GM10266 (cell line): Measurements from ENCODE around the gene TRIP13.

ENCODE experiments used
- DNase-seq: peaks from one replicate; pipeline ENCODE4 v3.0.0; 2012; ENCODE audit errors: extremely low spot score
- CTCF ChIP-seq: IDR thresholded peaks from 2 replicates; pipeline ENCODE4 v1.5.1; 2012; ENCODE audit warnings: mild to moderate bottlenecking, low read depth; ENCODE audit not compliant: control insufficient read depth, insufficient read depth; ENCODE audit errors: missing control alignments

TRIP13 gene

GRCh38 chr5:962801-963200 lies 70.1 kb downstream of the TRIP13 start:
- DNase-seq: no peak
- TF ChIP-seq CTCF: no peak

- TF ChIP-seq CTCF: no peak
- no peak for DNase-seq
These were observed 70.6 kb downstream of the TRIP13 start for GRCh38 chr5:963310-963672.

DNA sequence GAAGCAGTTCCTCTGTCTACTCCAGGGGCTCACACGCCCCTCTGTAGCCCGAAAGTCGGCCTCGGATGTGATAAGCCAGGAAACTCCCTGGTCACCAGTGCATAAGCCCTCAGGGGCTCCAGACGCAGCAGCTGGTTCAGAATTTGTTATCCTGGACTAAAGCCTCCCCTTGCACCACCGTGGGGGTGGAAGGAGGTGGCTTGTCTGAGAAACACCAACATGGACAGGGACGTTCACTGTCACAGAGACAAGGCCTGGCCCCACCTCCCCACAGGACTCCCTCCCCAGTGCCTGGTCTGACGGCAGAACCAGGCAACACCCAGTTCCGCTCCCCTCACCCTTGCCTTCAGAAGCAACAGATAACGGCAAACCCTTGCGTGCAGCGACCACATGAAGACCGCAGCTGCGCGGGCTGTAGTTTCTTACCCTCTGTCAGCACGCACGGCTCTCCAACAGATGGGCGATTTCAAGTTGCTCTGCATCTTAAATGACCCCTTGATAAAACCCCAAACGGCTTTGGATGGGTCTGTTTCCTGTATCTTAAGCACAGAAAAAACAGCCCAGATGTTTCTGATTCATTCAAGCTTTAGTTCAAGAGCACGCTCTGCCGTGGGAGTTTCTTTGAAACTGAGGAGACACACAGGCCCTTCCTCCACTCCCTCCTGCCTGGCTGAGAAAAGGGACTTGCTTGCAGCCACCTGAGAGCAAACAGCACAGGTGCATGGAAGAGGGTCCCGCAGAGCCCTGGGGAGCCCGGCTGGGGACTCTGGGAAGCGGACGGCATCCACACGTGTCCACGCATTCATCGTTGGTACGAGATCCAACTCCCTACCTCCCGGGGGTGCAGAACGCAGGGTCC lies 71.2 kb downstream of the TRIP13 start:
- no peak for DNase-seq
- TF ChIP-seq CTCF: no peak

DNA sequence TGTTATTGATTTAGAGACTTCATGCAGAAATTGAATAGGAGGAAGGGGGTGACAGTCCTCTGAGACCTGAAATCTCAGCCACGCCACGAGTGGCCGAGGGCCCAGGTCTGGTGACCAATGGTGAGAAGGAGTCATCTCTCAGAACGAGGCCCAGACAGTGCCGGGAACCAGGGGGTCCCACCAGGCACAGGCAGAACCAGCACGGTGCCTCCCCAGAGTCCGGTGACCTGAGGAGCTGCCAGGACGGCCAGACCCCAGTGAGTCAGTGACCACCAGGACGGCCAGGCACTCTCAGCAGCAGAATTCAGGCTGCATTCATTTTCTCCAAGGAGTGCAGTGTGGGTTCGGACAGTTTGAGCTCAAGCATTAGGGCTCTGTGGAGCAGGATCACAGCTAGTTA lies 72.1 kb downstream of the TRIP13 start:
- no peak for DNase-seq
- TF ChIP-seq CTCF: no peak

DNA sequence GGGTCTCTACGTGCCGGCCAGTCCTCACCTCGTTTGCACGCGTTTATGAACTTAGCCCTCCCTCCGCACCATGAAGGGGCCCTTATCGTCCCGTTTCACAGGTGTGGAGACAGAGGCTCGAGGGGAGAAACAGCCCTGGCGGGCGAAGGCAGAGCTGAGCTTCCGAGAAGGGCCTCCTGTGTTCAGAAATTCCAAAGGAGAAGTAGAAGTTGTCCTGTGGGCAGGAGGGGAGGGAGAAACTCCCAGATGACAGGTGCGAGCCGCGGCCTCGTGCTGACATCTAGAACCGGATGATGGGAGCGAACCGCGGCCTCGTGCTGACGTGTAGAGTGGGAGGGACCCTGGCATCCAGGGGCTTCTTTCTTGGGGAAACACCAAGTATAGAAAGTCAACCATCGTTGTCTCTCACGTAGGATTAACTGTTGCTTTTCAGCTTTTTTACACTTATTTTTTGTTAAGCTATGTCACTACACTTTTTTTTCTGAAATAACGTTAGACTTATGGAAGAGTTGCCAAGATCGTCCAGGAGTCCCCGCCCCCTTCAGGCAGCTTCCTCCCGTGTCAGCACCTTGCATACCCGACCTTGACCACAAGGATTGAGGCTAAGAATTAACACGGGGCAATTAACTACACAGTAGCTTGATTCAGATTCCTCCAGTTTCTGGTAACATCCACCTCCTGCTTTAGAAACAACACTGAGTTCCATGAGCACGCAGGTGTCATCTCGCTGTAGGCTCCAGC lies 73.1 kb downstream of the TRIP13 start:
- no peak for TF ChIP-seq CTCF
- no peak for DNase-seq

GRCh38 chr5:966345-966710 lies 73.6 kb downstream of the TRIP13 start:
- TF ChIP-seq CTCF: no peak
- DNase-seq: no peak

DNA sequence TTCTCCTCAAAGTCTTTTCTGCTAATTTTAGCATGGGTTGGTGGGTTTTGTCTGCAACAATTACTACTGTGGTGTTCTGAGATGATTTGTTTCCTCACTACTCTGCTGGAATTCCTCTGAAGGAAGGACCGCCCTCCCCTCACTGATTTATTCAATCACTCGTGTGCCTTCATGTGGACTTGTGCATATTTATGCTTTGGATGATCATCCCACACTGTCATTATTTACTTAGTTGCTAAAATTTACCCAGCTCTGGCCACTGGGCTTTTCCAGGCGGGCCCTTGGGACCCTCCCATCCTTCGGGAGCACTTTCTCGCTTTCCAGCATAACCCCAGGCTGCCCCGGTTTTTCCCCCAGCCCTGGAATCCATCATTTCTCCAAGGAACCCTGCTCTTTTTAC lies 74.3 kb downstream of the TRIP13 start:
- no peak for TF ChIP-seq CTCF
- DNase-seq: no peak
